Sigmoid colon (tissue), 7 donors: ENCODE measurements around the gene KIRREL3. TPM values are rescaled to one million over a fixed set of nuclear protein-coding genes. Genes with fewer than 3 reads are reported as not detected.

Source experiments
- DNase-seq: peaks from one replicate; pipeline ENCODE4 v3.0.0-alpha.2; 2019
- H3K27ac ChIP-seq, 4 donors: fragments of 200-600 bp; sonication (generic); one replicate each; pipeline ENCODE4 v1.5.1; 2016 to 2019; ENCODE audit warnings: mild to moderate bottlenecking in 1 of 4
- H3K27me3 ChIP-seq, 3 donors: fragments of 200-600 bp; sonication (generic); one replicate each; pipeline ENCODE4 v1.5.1; 2019; ENCODE audit warnings: mild to moderate bottlenecking in 1 of 3
- H3K36me3 ChIP-seq, 4 donors: fragments of 200-600 bp; sonication (generic); one replicate each; pipeline ENCODE4 v1.5.1; 2016 to 2019
- H3K4me1 ChIP-seq, 4 donors: fragments of 200-600 bp; sonication (generic); one replicate each; pipeline ENCODE4 v1.5.1; 2017 to 2019
- H3K4me3 ChIP-seq, 4 donors: fragments of 200-600 bp; sonication (generic); one replicate each; pipeline ENCODE4 v1.5.1; 2017 to 2019; ENCODE audit warnings: mild to moderate bottlenecking in 2 of 4, moderate library complexity in 1 of 4
- H3K9me3 ChIP-seq, 4 donors: fragments of 200-600 bp in 3 of 4; sonication (generic) in 3 of 4; one replicate each; pipeline versions ENCODE4 v1.5.1 to v1.6.1; 2013 to 2019
- EP300 ChIP-seq, 4 donors: sonication (generic); formaldehyde crosslinking; IDR thresholded peaks; one replicate each; pipeline ENCODE4 v1.6.1; 2017; ENCODE audit warnings: antibody characterized with exemption in 4 of 4
- POLR2A ChIP-seq, 2 donors: fragments of 450-650 bp; IDR thresholded peaks; one replicate each; pipeline ENCODE4 v1.6.1; 2016; ENCODE audit warnings: antibody characterized with exemption in 2 of 2, mild to moderate bottlenecking in 2 of 2, moderate library complexity in 2 of 2
- POLR2AphosphoS5 ChIP-seq, 4 donors: sonication (generic); formaldehyde crosslinking; IDR thresholded peaks; one replicate each; pipeline ENCODE4 v1.6.1; 2017; ENCODE audit warnings: antibody characterized with exemption in 4 of 4
- WGBS, 2 donors: extraction: QIAGEN DNeasy Blood & Tissue Kit; methylation state at CpG; one replicate each; pipeline ENCODE4 v1.1.7; 2013; 5-methylcytosine and 5-hydroxymethylcytosine counted together
- intact Hi-C: fragments of 100-400 bp; cut with DNase I; formaldehyde crosslinking; loops from one replicate; pipeline ENCODE4 v1.15.1; 2023
- polyA plus RNA-seq, 3 donors: library from polyadenylated mRNA; stranded (reverse); fragments of 200-250 nt; gene quantifications; one replicate each; pipeline ENCODE4 v1.2.3, GENCODE V29; 2013
- total RNA-seq, 4 donors: library from RNA; depleted of rRNA; stranded (reverse); fragments of >200 nt; gene quantifications; one replicate each; pipeline ENCODE4 v1.1.0, GENCODE V29; 2016
- TF ChIP-seq, protein P1 (sequence below), 4 experiments: fragments of 450-650 bp in 3 of 4; fragments of 200-600 bp in 1 of 4; IDR thresholded peaks; one replicate each; pipeline ENCODE4 v1.5.1; 2016 to 2019; ENCODE audit warnings: antibody characterized with exemption in 4 of 4, mild to moderate bottlenecking in 3 of 4, moderate library complexity in 2 of 4
- donor health status: healthy with polysubstance abuse.
- donor health status: Bipolar disorder and iron deficiency.
- donor health status: healthy.

The KIRREL3 gene
- total and polyA plus RNA-seq, 7 donors, result under 0.01 to 3.3 (median 1.0) TPM

GRCh38 chr11:126695293-126695692 lies 305.3 kb downstream of the KIRREL3 start:
- H3K36me3 ChIP-seq, result no peaks in the 10 kb centered on the region
- intact Hi-C loops, result no loop called here
- no peaks in the 10 kb centered on the region for H3K27me3 ChIP-seq
- H3K27ac ChIP-seq, result no peak overlapping the region
- TF ChIP-seq, protein P1, sequence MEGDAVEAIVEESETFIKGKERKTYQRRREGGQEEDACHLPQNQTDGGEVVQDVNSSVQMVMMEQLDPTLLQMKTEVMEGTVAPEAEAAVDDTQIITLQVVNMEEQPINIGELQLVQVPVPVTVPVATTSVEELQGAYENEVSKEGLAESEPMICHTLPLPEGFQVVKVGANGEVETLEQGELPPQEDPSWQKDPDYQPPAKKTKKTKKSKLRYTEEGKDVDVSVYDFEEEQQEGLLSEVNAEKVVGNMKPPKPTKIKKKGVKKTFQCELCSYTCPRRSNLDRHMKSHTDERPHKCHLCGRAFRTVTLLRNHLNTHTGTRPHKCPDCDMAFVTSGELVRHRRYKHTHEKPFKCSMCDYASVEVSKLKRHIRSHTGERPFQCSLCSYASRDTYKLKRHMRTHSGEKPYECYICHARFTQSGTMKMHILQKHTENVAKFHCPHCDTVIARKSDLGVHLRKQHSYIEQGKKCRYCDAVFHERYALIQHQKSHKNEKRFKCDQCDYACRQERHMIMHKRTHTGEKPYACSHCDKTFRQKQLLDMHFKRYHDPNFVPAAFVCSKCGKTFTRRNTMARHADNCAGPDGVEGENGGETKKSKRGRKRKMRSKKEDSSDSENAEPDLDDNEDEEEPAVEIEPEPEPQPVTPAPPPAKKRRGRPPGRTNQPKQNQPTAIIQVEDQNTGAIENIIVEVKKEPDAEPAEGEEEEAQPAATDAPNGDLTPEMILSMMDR (IDR thresholded peaks at IDR 0.05), result no peak
- TF ChIP-seq POLR2A (IDR thresholded peaks at IDR 0.05) (no peak), EP300 (IDR thresholded peaks at IDR 0.05) (no peak), POLR2AphosphoS5 (IDR thresholded peaks at IDR 0.05) (no peak)
- no peaks in the 10 kb centered on the region for H3K9me3 ChIP-seq
- DNase-seq, result no peak
- H3K4me3 ChIP-seq, result no peak overlapping the region
- no peaks in the 10 kb centered on the region for H3K4me1 ChIP-seq
- whole genome bisulfite sequencing, 2 donors, result 75 to 81% methylated on average over 4 of the region's 4 CpGs

GRCh38 chr11:126694065-126694625 lies 306.4 kb downstream of the KIRREL3 start:
- Histone ChIP-seq H3K36me3 (no peaks in the 10 kb centered on the region), H3K27ac (no peak overlapping the region), H3K9me3 (no peaks in the 10 kb centered on the region), H3K4me1 (no peaks in the 10 kb centered on the region), H3K27me3 (no peaks in the 10 kb centered on the region), H3K4me3 (no peak overlapping the region)
- intact Hi-C loops, result no loop called here
- TF ChIP-seq EP300 (IDR thresholded peaks at IDR 0.05) (no peak), POLR2AphosphoS5 (IDR thresholded peaks at IDR 0.05) (no peak), POLR2A (IDR thresholded peaks at IDR 0.05) (no peak)
- TF ChIP-seq, protein P1 (IDR thresholded peaks at IDR 0.05), result no peak
- 23 to 65% methylated on average over 11 of the region's 11 CpGs for WGBS, 2 donors
- DNase-seq, result no peak

DNA sequence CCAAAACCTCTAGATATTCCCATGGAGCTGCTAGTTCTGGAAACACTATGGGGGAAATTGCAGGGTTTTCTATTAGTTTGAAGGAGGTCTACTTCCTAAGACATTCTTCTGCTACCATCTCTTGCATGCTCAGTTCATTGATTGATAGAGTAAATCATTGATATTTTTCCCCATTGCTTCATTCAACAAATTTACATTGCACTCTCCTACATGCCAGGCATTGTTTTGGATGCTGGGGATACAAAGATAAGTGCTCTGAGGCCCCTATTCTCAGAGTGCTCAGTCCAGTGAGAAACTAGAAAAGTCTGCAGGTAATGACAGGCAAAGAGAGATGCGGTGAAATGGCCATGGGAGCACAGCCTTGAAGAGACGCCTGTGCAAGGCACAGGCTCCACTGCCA lies 313.1 kb downstream of the KIRREL3 start:
- Histone ChIP-seq H3K4me1 (no peaks in the 10 kb centered on the region), H3K27ac (no peak overlapping the region), H3K27me3 (no peaks in the 10 kb centered on the region), H3K36me3 (no peaks in the 10 kb centered on the region), H3K4me3 (no peak overlapping the region), H3K9me3 (no peaks in the 10 kb centered on the region)
- 92 to 94% methylated on average over 2 of the region's 2 CpGs for WGBS, 2 donors
- DNase-seq, result no peak
- intact Hi-C loops, result no loop called here
- TF ChIP-seq EP300 (IDR thresholded peaks at IDR 0.05) (no peak), POLR2A (IDR thresholded peaks at IDR 0.05) (no peak), POLR2AphosphoS5 (IDR thresholded peaks at IDR 0.05) (no peak)
- TF ChIP-seq, protein P1 (IDR thresholded peaks at IDR 0.05), result no peak

GRCh38 chr11:126686938-126687337 lies 313.6 kb downstream of the KIRREL3 start:
- intact Hi-C loops, result no loop called here
- H3K9me3 ChIP-seq, result no peaks in the 10 kb centered on the region
- 43 to 61% methylated on average over 4 of the region's 4 CpGs for WGBS, 2 donors
- DNase-seq, result no peak
- H3K4me3 ChIP-seq, result no peak overlapping the region
- H3K27ac ChIP-seq, result no peak overlapping the region
- TF ChIP-seq EP300 (IDR thresholded peaks at IDR 0.05), result no peak
- no peak for TF ChIP-seq POLR2AphosphoS5 (IDR thresholded peaks at IDR 0.05)
- TF ChIP-seq, protein P1 (IDR thresholded peaks at IDR 0.05), result no peak
- no peak for TF ChIP-seq POLR2A (IDR thresholded peaks at IDR 0.05)
- H3K36me3 ChIP-seq, result no peaks in the 10 kb centered on the region
- no peaks in the 10 kb centered on the region for H3K4me1 ChIP-seq
- H3K27me3 ChIP-seq, result no peaks in the 10 kb centered on the region
